Gastrocnemius medialis (tissue), 4 donors: ENCODE results near the gene DUS1L. TPM values are rescaled to one million over a fixed set of nuclear protein-coding genes. Genes with fewer than 3 reads are reported as not detected.

Source experiments
- ATAC-seq, 2 donors: fragments of 150-250 bp; one replicate each; pipeline ENCODE4 v1.9.1; 2016
- DNase-seq, 2 donors: peaks; one replicate each; pipeline ENCODE4 v3.0.0-alpha.2; 2019
- H3K27ac ChIP-seq, 4 donors: fragments of 200-600 bp; sonication (generic); 1 replicate in 1 of 4; 2 replicates in 3 of 4; pipeline ENCODE4 v1.5.1; 2016 to 2018; ENCODE audit warnings: mild to moderate bottlenecking in 2 of 4, moderate library complexity in 1 of 4
- H3K27me3 ChIP-seq, 3 donors: fragments of 200-600 bp; sonication (generic) in 2 of 3; 1 replicate in 1 of 3; 2 replicates in 2 of 3; pipeline versions ENCODE4 v1.5.1 to v1.6.0; 2016 to 2019; ENCODE audit warnings: mild to moderate bottlenecking in 1 of 3, moderate library complexity in 1 of 3
- H3K36me3 ChIP-seq, 2 donors: fragments of 200-600 bp; sonication (generic) in 1 of 2; one replicate each; pipeline ENCODE4 v1.5.1; 2017 to 2018
- H3K4me1 ChIP-seq, 2 donors: fragments of 200-600 bp; sonication (generic) in 1 of 2; one replicate each; pipeline ENCODE4 v1.5.1; 2016 to 2017; ENCODE audit warnings: mild to moderate bottlenecking in 2 of 2
- H3K4me3 ChIP-seq, 4 donors: fragments of 200-600 bp; sonication (generic) in 3 of 4; 1 replicate in 1 of 4; 2 replicates in 3 of 4; pipeline ENCODE4 v1.5.1; 2016 to 2019; ENCODE audit warnings: mild to moderate bottlenecking in 2 of 4
- H3K9me3 ChIP-seq, 3 donors: fragments of 200-600 bp; sonication (generic) in 2 of 3; 1 replicate in 1 of 3; 2 replicates in 2 of 3; pipeline ENCODE4 v1.5.1; 2016 to 2019
- CTCF ChIP-seq, 5 experiments: fragments of 450-650 bp in 3 of 5; fragments of 200-600 bp in 2 of 5; sonication (generic) in 2 of 5; IDR thresholded peaks in 4 of 5; conservative IDR thresholded peaks in 1 of 5; 1 replicate in 4 of 5; 2 replicates in 1 of 5; pipeline ENCODE4 v1.5.1; 2016 to 2019; ENCODE audit warnings: antibody characterized with exemption in 5 of 5, mild to moderate bottlenecking in 3 of 5, moderate library complexity in 3 of 5
- POLR2A ChIP-seq, 2 donors: fragments of 450-650 bp; IDR thresholded peaks; one replicate each; pipeline ENCODE4 v1.6.1; 2017; ENCODE audit warnings: antibody characterized with exemption in 2 of 2, mild to moderate bottlenecking in 2 of 2, moderate library complexity in 2 of 2
- in situ Hi-C, 4 donors: fragments of 200-750 bp; cut with MboI; loops; one replicate each; pipeline versions ENCODE4 v1.15.0 to v1.8.0; 2017; ENCODE audit warnings: low sequenced_read_pairs in 4 of 4
- intact Hi-C: fragments of 100-400 bp; cut with DNase I; formaldehyde crosslinking; loops from one replicate; pipeline ENCODE4 v1.15.1; 2023; ENCODE audit warnings: low total_unique reads
- total RNA-seq, 4 donors: library from RNA; depleted of rRNA; stranded (reverse); fragments of >200 nt; gene quantifications; one replicate each; pipeline versions ENCODE4 v1.1.0 to v1.2.3, GENCODE V29; 2016

The DUS1L gene
- total RNA-seq, 4 donors from 2014 or later = 54.6 to 119 (median 83.2) TPM

GRCh38 chr17:82017612-82018151 lies 47.9 kb downstream of the DUS1L start:
- H3K4me1 ChIP-seq = peaks cover 18 to 51% of the 10 kb centered on the region in 2 donors
- H3K9me3 ChIP-seq = no peaks in the 10 kb centered on the region
- DNase-seq (no peak), ATAC-seq (no peak)
- no peak for TF ChIP-seq CTCF (IDR thresholded peaks at IDR 0.05 in 4 of 5, conservative IDR thresholded peaks at IDR 0.05 in 1 of 5)
- no peak for TF ChIP-seq POLR2A (IDR thresholded peaks at IDR 0.05)
- H3K27me3 ChIP-seq = no peaks in the 10 kb centered on the region
- peak overlapping the region in 1 of 4 donors; percentile 10 for H3K27ac ChIP-seq
- H3K36me3 ChIP-seq = no peaks in the 10 kb centered on the region
- H3K4me3 ChIP-seq = no peak overlapping the region
- intact Hi-C loops (no loop called here), in situ Hi-C loops (no loop called here)

GRCh38 chr17:82016875-82017459 lies 48.6 kb downstream of the DUS1L start:
- no peaks in the 10 kb centered on the region for H3K36me3 ChIP-seq
- ATAC-seq (no peak), DNase-seq (no peak)
- TF ChIP-seq CTCF (IDR thresholded peaks at IDR 0.05 in 4 of 5, conservative IDR thresholded peaks at IDR 0.05 in 1 of 5) (no peak), POLR2A (IDR thresholded peaks at IDR 0.05) (no peak)
- H3K4me1 ChIP-seq = peaks cover 14 to 47% of the 10 kb centered on the region in 2 donors
- no peaks in the 10 kb centered on the region for H3K27me3 ChIP-seq
- H3K27ac ChIP-seq = no peak overlapping the region
- no peak overlapping the region for H3K4me3 ChIP-seq
- intact Hi-C loops (no loop called here), in situ Hi-C loops (no loop called here)
- H3K9me3 ChIP-seq = no peaks in the 10 kb centered on the region

- Histone ChIP-seq H3K9me3 (no peaks in the 10 kb centered on the region), H3K4me3 (no peak overlapping the region), H3K4me1 (peaks cover 7 to 40% of the 10 kb centered on the region in 2 donors), H3K27ac (no peak overlapping the region), H3K27me3 (no peaks in the 10 kb centered on the region), H3K36me3 (peaks cover 0 to 3% of the 10 kb centered on the region in 2 donors)
- in situ Hi-C loops = no loop called here
- ATAC-seq = no peak
- no peak for DNase-seq
- no peak for TF ChIP-seq CTCF (IDR thresholded peaks at IDR 0.05 in 4 of 5, conservative IDR thresholded peaks at IDR 0.05 in 1 of 5)
- no peak for TF ChIP-seq POLR2A (IDR thresholded peaks at IDR 0.05)
- intact Hi-C loops = no loop called here
Observed at GRCh38 chr17:82016061-82016874, 49.3 kb downstream of the DUS1L start.

- no peaks in the 10 kb centered on the region for H3K9me3 ChIP-seq
- intact Hi-C loops = no loop called here
- no peaks in the 10 kb centered on the region for H3K27me3 ChIP-seq
- H3K4me1 ChIP-seq = peaks cover 6 to 33% of the 10 kb centered on the region in 2 donors
- TF ChIP-seq POLR2A (IDR thresholded peaks at IDR 0.05) (no peak), CTCF (IDR thresholded peaks at IDR 0.05 in 4 of 5, conservative IDR thresholded peaks at IDR 0.05 in 1 of 5) (no peak)
- ATAC-seq = no peak
- no peak overlapping the region for H3K4me3 ChIP-seq
- in situ Hi-C loops = no loop called here
- H3K36me3 ChIP-seq = peaks cover 0 to 3% of the 10 kb centered on the region in 2 donors
- DNase-seq = no peak
- H3K27ac ChIP-seq = no peak overlapping the region
Observed at GRCh38 chr17:82015311-82015971, 50.2 kb downstream of the DUS1L start.
